SK-N-MC (cell line): Measurements from ENCODE around the gene NEGR1.

Experiments
- EZH2 ChIP-seq: fragments of 200-600 bp; sonication (generic); IDR thresholded peaks from one replicate; pipeline ENCODE4 v1.6.1; 2017; ENCODE audit warnings: antibody characterized with exemption
- FOXP2 ChIP-seq: optimal IDR thresholded peaks from 2 replicates; pipeline ENCODE3; 2011; ENCODE audit warnings: mild to moderate bottlenecking, moderate library complexity; ENCODE audit not compliant: insufficient read depth; ENCODE audit errors: extremely low read length, control extremely low read depth
- POLR2AphosphoS5 ChIP-seq: IDR thresholded peaks from 2 replicates; pipeline ENCODE4 v1.6.1; 2012; ENCODE audit warnings: mild to moderate bottlenecking, low read depth, low read length, borderline replicate concordance

GRCh38 chr1:72288886-72289285 lies 6.5 kb upstream of the NEGR1 start:
- no peak for TF ChIP-seq EZH2
- no peak for TF ChIP-seq POLR2AphosphoS5
- no peak for TF ChIP-seq FOXP2
